SK-N-SH treated with all-trans-retinoic acid at 6 μM for 48 hours (cell line): ENCODE results near the gene RNF166.

ENCODE experiments used
- ATAC-seq: fragments of 200-7000 bp; cut with Tn5 transposase; 3 replicates; pipeline ENCODE4 v1.9.1; 2020; ENCODE audit warnings: mild to moderate bottlenecking, moderate library complexity
- ARNTL ChIP-seq: fragments of 450-650 bp; formaldehyde crosslinking; IDR thresholded peaks from 2 replicates; pipeline ENCODE4 v1.5.0; 2020; ENCODE audit warnings: low read depth, mild to moderate bottlenecking, moderate library complexity, borderline replicate concordance
- BACH2 ChIP-seq: fragments of 250-450 bp; sonication (Bioruptor Pico); IDR thresholded peaks from 2 replicates; pipeline ENCODE4 v1.9.0; 2021; ENCODE audit warnings: mild to moderate bottlenecking, borderline replicate concordance
- CSDC2 ChIP-seq: fragments of 250-450 bp; sonication (Bioruptor Pico); IDR thresholded peaks from 2 replicates; pipeline ENCODE4 v1.5.0; 2020; ENCODE audit warnings: mild to moderate bottlenecking, moderate library complexity
- ESRRG ChIP-seq: fragments of 250-450 bp; sonication (Bioruptor Pico); IDR thresholded peaks from 2 replicates; pipeline ENCODE4 v1.6.1; 2021; ENCODE audit warnings: mild to moderate bottlenecking
- ISL1 ChIP-seq: fragments of 250-450 bp; sonication (Bioruptor Pico); IDR thresholded peaks from 2 replicates; pipeline ENCODE4 v2.1.2; 2022; ENCODE audit warnings: mild to moderate bottlenecking, moderate library complexity
- OSR1 ChIP-seq: fragments of 250-450 bp; sonication (Bioruptor Pico); IDR thresholded peaks from 2 replicates; pipeline ENCODE4 v1.8.0; 2022; ENCODE audit warnings: moderate library complexity, mild to moderate bottlenecking, inconsistent platforms
- RARB ChIP-seq: fragments of 250-450 bp; sonication (Bioruptor Pico); IDR thresholded peaks from 2 replicates; pipeline ENCODE4 v1.8.0; 2021; ENCODE audit warnings: mild to moderate bottlenecking, moderate library complexity
- TCF4 ChIP-seq: fragments of 250-450 bp; sonication (Bioruptor Pico); IDR thresholded peaks from 2 replicates; pipeline ENCODE4 v1.8.0; 2021; ENCODE audit warnings: mild to moderate bottlenecking, moderate library complexity, borderline replicate concordance
- TOX ChIP-seq: fragments of 250-450 bp; sonication (Bioruptor Pico); IDR thresholded peaks from 2 replicates; pipeline ENCODE4 v1.8.0; 2021; ENCODE audit warnings: mild to moderate bottlenecking, moderate library complexity, borderline replicate concordance
- ZC3H10 ChIP-seq: fragments of 250-450 bp; sonication (Bioruptor Pico); IDR thresholded peaks from 2 replicates; pipeline ENCODE4 v1.5.1; 2021; ENCODE audit warnings: mild to moderate bottlenecking, moderate library complexity
- ZFP3 ChIP-seq: fragments of 250-450 bp; sonication (Bioruptor Pico); IDR thresholded peaks from 2 replicates; pipeline ENCODE4 v1.5.0; 2020; ENCODE audit warnings: mild to moderate bottlenecking, moderate library complexity
- ZFP30 ChIP-seq: fragments of 450-650 bp; formaldehyde crosslinking; IDR thresholded peaks from 2 replicates; pipeline ENCODE4 v1.5.0; 2022; ENCODE audit warnings: mild to moderate bottlenecking, moderate library complexity
- ZNF565 ChIP-seq: fragments of 450-650 bp; formaldehyde crosslinking; conservative IDR thresholded peaks from 2 replicates; pipeline ENCODE4 v1.5.0; 2020; ENCODE audit warnings: low read depth, mild to moderate bottlenecking, moderate library complexity
- ZNF70 ChIP-seq: fragments of 450-650 bp; formaldehyde crosslinking; IDR thresholded peaks from 2 replicates; pipeline ENCODE4 v1.5.0; 2020; ENCODE audit warnings: mild to moderate bottlenecking, moderate library complexity
- ZNF8 ChIP-seq: fragments of 450-650 bp; formaldehyde crosslinking; IDR thresholded peaks from 2 replicates; pipeline ENCODE4 v1.5.0; 2020; ENCODE audit warnings: mild to moderate bottlenecking, moderate library complexity
- TF ChIP-seq, protein P1 (sequence below): fragments of 250-450 bp; sonication (Bioruptor Pico); IDR thresholded peaks from 2 replicates; pipeline ENCODE4 v1.5.1; 2021; ENCODE audit warnings: mild to moderate bottlenecking, moderate library complexity
- TF ChIP-seq, protein P2 (sequence below): fragments of 250-450 bp; sonication (Bioruptor Pico); IDR thresholded peaks from 2 replicates; pipeline ENCODE4 v1.5.1; 2020; ENCODE audit warnings: low read depth, mild to moderate bottlenecking, moderate library complexity
- TF ChIP-seq, protein P3 (sequence below): fragments of 250-450 bp; sonication (Bioruptor Pico); IDR thresholded peaks from 2 replicates; pipeline ENCODE4 v1.5.0; 2020; ENCODE audit warnings: mild to moderate bottlenecking, moderate library complexity
- TF ChIP-seq, protein P4 (sequence below): fragments of 250-450 bp; sonication (Bioruptor Pico); IDR thresholded peaks from 2 replicates; pipeline ENCODE4 v1.8.0; 2020; ENCODE audit warnings: mild to moderate bottlenecking, moderate library complexity, borderline replicate concordance

RNF166 gene

DNA sequence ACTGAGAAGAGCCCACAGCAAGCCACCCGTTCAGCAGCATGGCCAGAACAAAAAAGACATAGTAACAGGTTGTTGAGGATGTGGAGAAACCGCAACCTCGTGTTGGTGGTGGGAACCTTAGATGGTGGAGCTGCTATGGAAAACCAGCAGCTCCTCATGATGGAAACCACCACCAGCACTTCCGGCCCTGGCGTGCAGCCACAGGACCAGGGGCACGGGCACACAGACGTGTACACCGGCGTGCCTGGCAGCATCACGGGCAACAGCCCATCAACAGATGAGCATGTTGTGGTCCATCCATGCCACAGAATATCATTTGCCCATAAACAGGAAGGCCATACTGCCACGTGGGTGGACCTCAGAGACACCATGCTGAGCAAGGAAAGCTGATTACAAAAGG, 12.0 kb upstream of the RNF166 start:
- TF ChIP-seq, protein P1, sequence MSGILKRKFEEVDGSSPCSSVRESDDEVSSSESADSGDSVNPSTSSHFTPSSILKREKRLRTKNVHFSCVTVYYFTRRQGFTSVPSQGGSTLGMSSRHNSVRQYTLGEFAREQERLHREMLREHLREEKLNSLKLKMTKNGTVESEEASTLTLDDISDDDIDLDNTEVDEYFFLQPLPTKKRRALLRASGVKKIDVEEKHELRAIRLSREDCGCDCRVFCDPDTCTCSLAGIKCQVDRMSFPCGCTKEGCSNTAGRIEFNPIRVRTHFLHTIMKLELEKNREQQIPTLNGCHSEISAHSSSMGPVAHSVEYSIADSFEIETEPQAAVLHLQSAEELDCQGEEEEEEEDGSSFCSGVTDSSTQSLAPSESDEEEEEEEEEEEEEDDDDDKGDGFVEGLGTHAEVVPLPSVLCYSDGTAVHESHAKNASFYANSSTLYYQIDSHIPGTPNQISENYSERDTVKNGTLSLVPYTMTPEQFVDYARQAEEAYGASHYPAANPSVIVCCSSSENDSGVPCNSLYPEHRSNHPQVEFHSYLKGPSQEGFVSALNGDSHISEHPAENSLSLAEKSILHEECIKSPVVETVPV (CRISPR knock-in tag), result no peak
- no peak for TF ChIP-seq BACH2 (CRISPR knock-in tag)
- no peak for TF ChIP-seq ZNF70
- TF ChIP-seq ZNF8 (CRISPR knock-in tag), result no peak
- no peak for TF ChIP-seq ARNTL (CRISPR knock-in tag)
- no peak for TF ChIP-seq CSDC2
- TF ChIP-seq, protein P2, sequence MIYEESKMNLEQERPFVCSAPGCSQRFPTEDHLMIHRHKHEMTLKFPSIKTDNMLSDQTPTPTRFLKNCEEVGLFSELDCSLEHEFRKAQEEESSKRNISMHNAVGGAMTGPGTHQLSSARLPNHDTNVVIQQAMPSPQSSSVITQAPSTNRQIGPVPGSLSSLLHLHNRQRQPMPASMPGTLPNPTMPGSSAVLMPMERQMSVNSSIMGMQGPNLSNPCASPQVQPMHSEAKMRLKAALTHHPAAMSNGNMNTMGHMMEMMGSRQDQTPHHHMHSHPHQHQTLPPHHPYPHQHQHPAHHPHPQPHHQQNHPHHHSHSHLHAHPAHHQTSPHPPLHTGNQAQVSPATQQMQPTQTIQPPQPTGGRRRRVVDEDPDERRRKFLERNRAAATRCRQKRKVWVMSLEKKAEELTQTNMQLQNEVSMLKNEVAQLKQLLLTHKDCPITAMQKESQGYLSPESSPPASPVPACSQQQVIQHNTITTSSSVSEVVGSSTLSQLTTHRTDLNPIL (CRISPR knock-in tag), result no peak
- no peak for ATAC-seq

DNA sequence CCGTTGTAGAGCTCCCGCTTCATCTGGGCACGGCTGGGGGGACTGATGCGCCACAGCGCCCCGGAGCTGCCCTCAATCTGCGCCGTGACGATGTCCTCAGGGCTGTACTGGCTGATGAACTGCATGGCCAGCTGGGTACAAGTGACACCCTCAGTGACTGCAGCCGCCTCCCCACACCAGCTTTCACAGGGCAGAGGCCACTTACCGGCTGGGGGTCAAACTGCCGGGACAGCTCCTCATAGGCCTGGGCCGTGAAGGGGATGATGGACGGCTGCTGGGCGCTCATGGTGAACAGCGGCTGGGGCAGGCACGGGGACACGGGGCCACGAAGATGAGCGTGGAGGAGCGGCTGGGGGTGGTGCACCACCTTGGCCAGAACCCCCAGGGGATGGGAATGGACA, 10.4 kb upstream of the RNF166 start:
- no peak for ATAC-seq

DNA sequence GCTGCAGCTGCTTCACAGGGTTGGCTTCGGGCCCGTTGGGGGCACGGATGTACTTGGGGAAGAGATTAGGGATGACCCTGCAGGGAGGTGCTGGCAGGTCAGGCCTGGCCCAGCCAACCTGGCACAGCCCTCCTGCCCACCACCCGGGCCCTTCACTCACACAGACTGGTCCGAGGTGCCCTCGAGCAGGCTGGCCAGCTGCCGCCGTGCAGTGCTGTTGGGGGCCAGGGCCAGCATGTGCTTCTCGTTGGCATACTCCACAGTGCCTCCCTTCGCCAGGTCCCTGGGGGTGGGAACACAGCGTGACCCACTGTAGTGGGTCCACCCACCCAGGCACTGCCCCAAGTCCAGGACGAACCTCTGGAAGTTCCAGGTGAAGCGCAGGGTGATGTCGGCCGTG, 10.0 kb upstream of the RNF166 start:
- no peak for ATAC-seq
- TF ChIP-seq OSR1 (no peak), ZNF565 (CRISPR knock-in tag) (no peak), ISL1 (CRISPR knock-in tag) (no peak), RARB (no peak), ARNTL (CRISPR knock-in tag) (no peak), ZFP30 (CRISPR knock-in tag) (no peak), ZFP3 (CRISPR knock-in tag) (no peak), ZC3H10 (CRISPR knock-in tag) (no peak), ESRRG (CRISPR knock-in tag) (no peak), BACH2 (CRISPR knock-in tag) (no peak), CSDC2 (no peak), TOX (no peak), TCF4 (CRISPR knock-in tag) (no peak)
- TF ChIP-seq, protein P3, sequence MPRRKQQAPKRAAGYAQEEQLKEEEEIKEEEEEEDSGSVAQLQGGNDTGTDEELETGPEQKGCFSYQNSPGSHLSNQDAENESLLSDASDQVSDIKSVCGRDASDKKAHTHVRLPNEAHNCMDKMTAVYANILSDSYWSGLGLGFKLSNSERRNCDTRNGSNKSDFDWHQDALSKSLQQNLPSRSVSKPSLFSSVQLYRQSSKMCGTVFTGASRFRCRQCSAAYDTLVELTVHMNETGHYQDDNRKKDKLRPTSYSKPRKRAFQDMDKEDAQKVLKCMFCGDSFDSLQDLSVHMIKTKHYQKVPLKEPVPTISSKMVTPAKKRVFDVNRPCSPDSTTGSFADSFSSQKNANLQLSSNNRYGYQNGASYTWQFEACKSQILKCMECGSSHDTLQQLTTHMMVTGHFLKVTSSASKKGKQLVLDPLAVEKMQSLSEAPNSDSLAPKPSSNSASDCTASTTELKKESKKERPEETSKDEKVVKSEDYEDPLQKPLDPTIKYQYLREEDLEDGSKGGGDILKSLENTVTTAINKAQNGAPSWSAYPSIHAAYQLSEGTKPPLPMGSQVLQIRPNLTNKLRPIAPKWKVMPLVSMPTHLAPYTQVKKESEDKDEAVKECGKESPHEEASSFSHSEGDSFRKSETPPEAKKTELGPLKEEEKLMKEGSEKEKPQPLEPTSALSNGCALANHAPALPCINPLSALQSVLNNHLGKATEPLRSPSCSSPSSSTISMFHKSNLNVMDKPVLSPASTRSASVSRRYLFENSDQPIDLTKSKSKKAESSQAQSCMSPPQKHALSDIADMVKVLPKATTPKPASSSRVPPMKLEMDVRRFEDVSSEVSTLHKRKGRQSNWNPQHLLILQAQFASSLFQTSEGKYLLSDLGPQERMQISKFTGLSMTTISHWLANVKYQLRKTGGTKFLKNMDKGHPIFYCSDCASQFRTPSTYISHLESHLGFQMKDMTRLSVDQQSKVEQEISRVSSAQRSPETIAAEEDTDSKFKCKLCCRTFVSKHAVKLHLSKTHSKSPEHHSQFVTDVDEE (CRISPR knock-in tag), result no peak
- TF ChIP-seq, protein P1 (CRISPR knock-in tag), result no peak
- TF ChIP-seq, protein P2 (CRISPR knock-in tag), result no peak

More for the DNA sequence above, 10.4 kb upstream of the RNF166 start:
- no peak for TF ChIP-seq ESRRG (CRISPR knock-in tag)
- TF ChIP-seq, protein P4, sequence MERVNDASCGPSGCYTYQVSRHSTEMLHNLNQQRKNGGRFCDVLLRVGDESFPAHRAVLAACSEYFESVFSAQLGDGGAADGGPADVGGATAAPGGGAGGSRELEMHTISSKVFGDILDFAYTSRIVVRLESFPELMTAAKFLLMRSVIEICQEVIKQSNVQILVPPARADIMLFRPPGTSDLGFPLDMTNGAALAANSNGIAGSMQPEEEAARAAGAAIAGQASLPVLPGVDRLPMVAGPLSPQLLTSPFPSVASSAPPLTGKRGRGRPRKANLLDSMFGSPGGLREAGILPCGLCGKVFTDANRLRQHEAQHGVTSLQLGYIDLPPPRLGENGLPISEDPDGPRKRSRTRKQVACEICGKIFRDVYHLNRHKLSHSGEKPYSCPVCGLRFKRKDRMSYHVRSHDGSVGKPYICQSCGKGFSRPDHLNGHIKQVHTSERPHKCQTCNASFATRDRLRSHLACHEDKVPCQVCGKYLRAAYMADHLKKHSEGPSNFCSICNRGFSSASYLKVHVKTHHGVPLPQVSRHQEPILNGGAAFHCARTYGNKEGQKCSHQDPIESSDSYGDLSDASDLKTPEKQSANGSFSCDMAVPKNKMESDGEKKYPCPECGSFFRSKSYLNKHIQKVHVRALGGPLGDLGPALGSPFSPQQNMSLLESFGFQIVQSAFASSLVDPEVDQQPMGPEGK, result no peak
- no peak for TF ChIP-seq TCF4 (CRISPR knock-in tag)
- no peak for TF ChIP-seq ZFP3 (CRISPR knock-in tag)
- TF ChIP-seq, protein P2 (CRISPR knock-in tag), result no peak
- no peak for TF ChIP-seq ISL1 (CRISPR knock-in tag)
- no peak for TF ChIP-seq BACH2 (CRISPR knock-in tag)
- TF ChIP-seq, protein P1 (CRISPR knock-in tag), result no peak
- no peak for TF ChIP-seq ZNF565 (CRISPR knock-in tag)
